ENCODE results near the gene IGSF8. TPM values are rescaled to one million over a fixed set of nuclear protein-coding genes. Genes with fewer than 3 reads are reported as not detected.

The IGSF8 gene
- total RNA-seq, 1 experiment from 2014 or later = 35.6 TPM

DNA sequence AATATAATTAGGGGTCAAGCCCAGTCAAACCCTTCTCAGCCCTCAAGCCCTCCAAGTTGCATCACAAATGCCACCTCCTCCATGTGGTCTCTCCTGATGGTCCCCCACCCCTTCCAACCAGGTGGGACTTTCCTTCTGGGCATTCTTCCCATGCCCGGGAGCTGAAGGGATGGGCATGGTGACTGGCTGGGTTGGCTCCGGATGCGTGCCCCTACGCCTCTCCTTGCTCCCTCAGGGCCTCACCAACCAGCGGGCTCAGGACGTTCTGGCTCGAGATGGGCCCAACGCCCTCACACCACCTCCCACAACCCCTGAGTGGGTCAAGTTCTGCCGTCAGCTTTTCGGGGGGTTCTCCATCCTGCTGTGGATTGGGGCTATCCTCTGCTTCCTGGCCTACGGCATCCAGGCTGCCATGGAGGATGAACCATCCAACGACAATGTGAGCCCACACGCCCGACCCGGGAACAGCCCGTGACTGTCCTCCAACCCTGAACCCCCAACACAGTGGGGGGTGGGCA is 24.6 kb upstream of the IGSF8 start:
- no peak overlapping the region for H3K27ac ChIP-seq (ENCODE audit: low read depth, low read length)
- no peaks in the 10 kb centered on the region for H3K27me3 ChIP-seq (ENCODE audit: insufficient read depth, low read length)
- no peak for ATAC-seq
- ChIA-PET CTCF (no interaction called here), RAD21 (ENCODE audit: low non-redundant PET in 1 of 2, low total read pairs in 2 of 2, uncharacterized antibody in 2 of 2, unreplicated experiment in 2 of 2) (no interaction called here), POLR2A (no interaction called here)
- H2AFZ ChIP-seq (ENCODE audit: low read depth, low read length, poor library complexity, severe bottlenecking) = no peak overlapping the region
- H3K4me2 ChIP-seq (ENCODE audit: low read length) = no peak overlapping the region
- H3K9ac ChIP-seq (ENCODE audit: low read length) = no peak overlapping the region
- intact Hi-C loops (cut with micrococcal nuclease) = no loop called here
- H3K9me3 ChIP-seq (ENCODE audit: control insufficient read depth in 1 of 2, insufficient read depth in 1 of 2, low read depth in 1 of 2, low read length in 2 of 2) = no peaks in the 10 kb centered on the region
- TF ChIP-seq CBX3 (IDR thresholded peaks at IDR 0.05; ENCODE audit: low read depth) = no peak
- TF ChIP-seq SRF (IDR thresholded peaks at IDR 0.05; ENCODE audit: low read depth) = no peak
- H3K4me1 ChIP-seq (ENCODE audit: control insufficient read depth in 1 of 2, insufficient read depth in 2 of 2, low read length in 2 of 2) = peaks cover 15 to 28% of the 10 kb centered on the region in 2 experiments
- no peak for DNase-seq (ENCODE audit: low read depth, low spot score)
- no peaks in the 10 kb centered on the region for H3K79me2 ChIP-seq (ENCODE audit: insufficient read depth, low read length)
- no peaks in the 10 kb centered on the region for H3K36me3 ChIP-seq (ENCODE audit: control insufficient read depth in 1 of 2, insufficient read depth in 2 of 2, low read length in 2 of 2)
- H4K20me1 ChIP-seq (ENCODE audit: insufficient read depth) = no peaks in the 10 kb centered on the region
- H3K9me2 ChIP-seq (ENCODE audit: insufficient read depth) = 0 out of 2 replicates have a peak, but pooled peaks cover 2% of the 10 kb centered on the region
- no peak overlapping the region for H3K4me3 ChIP-seq (replicated peaks in 1 of 2; ENCODE audit: low read depth in 1 of 2, low read length in 2 of 2)
- no TSS peak for BruUV-seq (replicated peaks)

DNA sequence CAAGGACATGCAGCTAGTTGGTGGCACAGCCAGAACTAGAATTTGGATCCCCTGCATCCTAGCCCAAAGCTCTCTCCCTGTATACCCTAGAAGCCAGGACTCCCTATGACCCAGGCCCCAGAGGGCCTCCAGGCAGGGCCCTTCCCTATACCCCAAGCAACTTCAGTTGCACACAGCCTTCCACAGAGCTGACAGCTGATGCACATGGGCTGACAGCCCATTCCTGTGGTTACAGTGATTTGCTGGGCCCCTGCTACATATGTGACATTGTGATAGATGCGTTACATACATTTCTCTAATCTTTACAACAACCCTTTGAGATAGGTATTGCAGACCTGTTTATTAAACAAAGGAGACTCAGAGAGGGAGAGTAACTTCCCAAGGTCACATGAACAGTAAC is 23.0 kb upstream of the IGSF8 start:
- POLR2A ChIA-PET = no interaction called here

More for the DNA sequence above, 23.0 kb upstream of the IGSF8 start:
- Histone ChIP-seq H4K20me1 (ENCODE audit: insufficient read depth) (no peaks in the 10 kb centered on the region), H3K9me2 (ENCODE audit: insufficient read depth) (0 out of 2 replicates have a peak, but pooled peaks cover 2% of the 10 kb centered on the region), H3K4me2 (ENCODE audit: low read length) (no peak overlapping the region), H3K36me3 (ENCODE audit: control insufficient read depth in 1 of 2, insufficient read depth in 2 of 2, low read length in 2 of 2) (no peaks in the 10 kb centered on the region), H3K27ac (ENCODE audit: low read depth, low read length) (no peak overlapping the region), H3K4me3 (replicated peaks in 1 of 2; ENCODE audit: low read depth in 1 of 2, low read length in 2 of 2) (no peak overlapping the region), H3K27me3 (ENCODE audit: insufficient read depth, low read length) (no peaks in the 10 kb centered on the region), H3K9me3 (ENCODE audit: control insufficient read depth in 1 of 2, insufficient read depth in 1 of 2, low read depth in 1 of 2, low read length in 2 of 2) (no peaks in the 10 kb centered on the region), H3K9ac (ENCODE audit: low read length) (no peak overlapping the region), H3K4me1 (ENCODE audit: control insufficient read depth in 1 of 2, insufficient read depth in 2 of 2, low read length in 2 of 2) (peaks cover 15 to 29% of the 10 kb centered on the region in 2 experiments), H2AFZ (ENCODE audit: low read depth, low read length, poor library complexity, severe bottlenecking) (no peak overlapping the region), H3K79me2 (ENCODE audit: insufficient read depth, low read length) (no peaks in the 10 kb centered on the region)
- ChIA-PET RAD21 (ENCODE audit: low non-redundant PET in 1 of 2, low total read pairs in 2 of 2, uncharacterized antibody in 2 of 2, unreplicated experiment in 2 of 2) (no interaction called here), CTCF (interaction anchor here (1.0 kb wide), 1 partner anchor 12 kb away, joined by 3 read pairs; no protein-coding TSS in a partner anchor)
- TF ChIP-seq FOSL1 (IDR thresholded peaks at IDR 0.05; ENCODE audit: low read depth) = no peak
- TF ChIP-seq YY1 (IDR thresholded peaks at IDR 0.05; ENCODE audit: extremely low read depth, insufficient replicate concordance, low read depth, low read length) = no peak
- TF ChIP-seq ZFX (IDR thresholded peaks at IDR 0.05) = no peak
- TF ChIP-seq, protein P1, sequence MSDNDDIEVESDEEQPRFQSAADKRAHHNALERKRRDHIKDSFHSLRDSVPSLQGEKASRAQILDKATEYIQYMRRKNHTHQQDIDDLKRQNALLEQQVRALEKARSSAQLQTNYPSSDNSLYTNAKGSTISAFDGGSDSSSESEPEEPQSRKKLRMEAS (IDR thresholded peaks at IDR 0.05) = no peak
- TF ChIP-seq SRF (IDR thresholded peaks at IDR 0.05; ENCODE audit: low read depth) = no peak
- TF ChIP-seq RAD21 (IDR thresholded peaks at IDR 0.05; ENCODE audit: low read depth) = no peak
- TF ChIP-seq POLR2A (IDR thresholded peaks at IDR 0.05; ENCODE audit: borderline replicate concordance, extremely low read depth, insufficient read depth, insufficient read length) = no peak
- no peak for TF ChIP-seq CEBPB (IDR thresholded peaks at IDR 0.05; ENCODE audit: low read depth)
- TF ChIP-seq POLR2AphosphoS5 (IDR thresholded peaks at IDR 0.05; ENCODE audit: low read depth, low read length) = no peak
- no peak for TF ChIP-seq EZH2 (IDR thresholded peaks at IDR 0.05)
- TF ChIP-seq, protein P2, sequence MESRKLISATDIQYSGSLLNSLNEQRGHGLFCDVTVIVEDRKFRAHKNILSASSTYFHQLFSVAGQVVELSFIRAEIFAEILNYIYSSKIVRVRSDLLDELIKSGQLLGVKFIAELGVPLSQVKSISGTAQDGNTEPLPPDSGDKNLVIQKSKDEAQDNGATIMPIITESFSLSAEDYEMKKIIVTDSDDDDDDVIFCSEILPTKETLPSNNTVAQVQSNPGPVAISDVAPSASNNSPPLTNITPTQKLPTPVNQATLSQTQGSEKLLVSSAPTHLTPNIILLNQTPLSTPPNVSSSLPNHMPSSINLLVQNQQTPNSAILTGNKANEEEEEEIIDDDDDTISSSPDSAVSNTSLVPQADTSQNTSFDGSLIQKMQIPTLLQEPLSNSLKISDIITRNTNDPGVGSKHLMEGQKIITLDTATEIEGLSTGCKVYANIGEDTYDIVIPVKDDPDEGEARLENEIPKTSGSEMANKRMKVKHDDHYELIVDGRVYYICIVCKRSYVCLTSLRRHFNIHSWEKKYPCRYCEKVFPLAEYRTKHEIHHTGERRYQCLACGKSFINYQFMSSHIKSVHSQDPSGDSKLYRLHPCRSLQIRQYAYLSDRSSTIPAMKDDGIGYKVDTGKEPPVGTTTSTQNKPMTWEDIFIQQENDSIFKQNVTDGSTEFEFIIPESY (IDR thresholded peaks at IDR 0.05; ENCODE audit: extremely low read depth, insufficient replicate concordance, low read length) = no peak
- DNase-seq (ENCODE audit: low read depth, low spot score) (no peak), ATAC-seq (no peak)
- intact Hi-C loops (cut with micrococcal nuclease) = no loop called here
- BruUV-seq (replicated peaks) = no TSS peak
